ENCODE results near the gene CES4A. TPM values are rescaled to one million over a fixed set of nuclear protein-coding genes. Genes with fewer than 3 reads are reported as not detected.
"Not testable (repeated sequence)": the region's sequence is repeated elsewhere in the genome, so short reads cannot be mapped to it uniquely, and the experiment has no call there.

CES4A gene
- polyA plus RNA-seq (ENCODE audit: insufficient read length in 10 of 10), result 1 to 10 TPM; 1.5 to 7.0 (median 2.9) TPM
- long read RNA-seq, donor 1, result 0 reads
- long read RNA-seq, donor 2, result 0 reads
- long read RNA-seq, donor 3, result 0 reads
- long read RNA-seq, donor 4, result 0 reads
- long read RNA-seq, donor 5, result 0 reads
- long read RNA-seq, donor 6, result 0 reads
- long read RNA-seq, donor 7, result 0 reads
- long read RNA-seq, donor 8, result 0 reads
- long read RNA-seq, donor 9, result 0 reads

- peak in 2 of 3 donors; percentile 27 to 75 for DNase-seq
These were observed at the start of gene CES4A for GRCh38 chr16:66988197-66988788. TSS of gene CES4A (plus strand) at chr16:66988589. CDS start at chr16:66988773, 184 bp downstream.

DNA sequence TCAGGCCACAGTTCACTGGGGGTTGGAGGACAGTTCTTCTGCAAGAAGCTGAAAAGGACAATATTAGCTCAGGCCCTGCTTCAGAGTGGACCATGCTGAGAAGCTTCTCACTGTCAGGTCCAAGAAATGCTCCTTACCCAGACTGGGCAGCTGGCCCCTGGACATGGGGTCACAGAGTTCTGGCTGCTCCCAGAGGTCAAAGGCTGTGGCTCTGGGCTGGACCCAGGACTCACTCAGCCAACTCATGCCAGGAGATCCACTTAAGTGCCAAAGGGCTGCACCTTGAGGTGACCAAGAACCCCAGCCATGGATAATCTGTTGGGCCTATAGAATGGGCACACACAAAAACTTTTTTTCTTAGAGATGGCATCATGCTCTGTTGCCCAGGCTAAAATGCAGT is 49.0 kb upstream of the CES4A start:
- DNase-seq, result no peak

DNA sequence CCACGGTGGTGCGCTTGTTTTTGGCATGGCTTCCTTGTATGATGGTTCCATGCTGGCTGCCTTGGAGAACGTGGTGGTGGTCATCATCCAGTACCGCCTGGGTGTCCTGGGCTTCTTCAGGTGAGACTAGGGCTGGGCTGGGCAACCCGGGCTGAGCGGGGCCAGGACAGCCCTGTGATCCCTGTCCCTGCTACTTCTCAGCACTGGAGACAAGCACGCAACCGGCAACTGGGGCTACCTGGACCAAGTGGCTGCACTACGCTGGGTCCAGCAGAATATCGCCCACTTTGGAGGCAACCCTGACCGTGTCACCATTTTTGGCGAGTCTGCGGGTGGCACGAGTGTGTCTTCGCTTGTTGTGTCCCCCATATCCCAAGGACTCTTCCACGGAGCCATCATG is 48.2 kb upstream of the CES4A start:
- no peak for DNase-seq

GRCh38 chr16:66942981-66943380 is 45.4 kb upstream of the CES4A start:
- no peak for DNase-seq

GRCh38 chr16:66943426-66944053 is 44.8 kb upstream of the CES4A start:
- DNase-seq, result no peak

DNA sequence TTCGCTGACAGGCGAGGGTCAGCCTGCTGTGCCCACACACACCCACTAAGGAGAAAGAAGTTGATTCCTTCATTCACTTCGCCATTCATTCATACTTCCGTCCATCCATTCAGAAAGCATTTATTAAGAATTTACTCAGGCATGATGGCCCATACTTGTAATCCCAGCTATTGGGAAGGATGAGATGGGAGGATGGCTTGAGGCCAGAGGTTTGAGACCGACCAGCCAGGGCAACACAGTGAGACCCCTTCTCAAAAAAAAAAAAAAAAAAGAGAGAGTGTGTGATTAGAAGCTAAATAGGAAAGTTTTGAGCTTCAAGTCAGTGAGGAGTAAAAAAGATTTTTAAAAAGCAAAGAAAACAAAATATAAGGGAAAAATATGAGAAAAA is 44.3 kb upstream of the CES4A start:
- DNase-seq, result no peak

GRCh38 chr16:66944971-66945370 is 43.4 kb upstream of the CES4A start:
- not testable (repeated sequence) for DNase-seq

DNA sequence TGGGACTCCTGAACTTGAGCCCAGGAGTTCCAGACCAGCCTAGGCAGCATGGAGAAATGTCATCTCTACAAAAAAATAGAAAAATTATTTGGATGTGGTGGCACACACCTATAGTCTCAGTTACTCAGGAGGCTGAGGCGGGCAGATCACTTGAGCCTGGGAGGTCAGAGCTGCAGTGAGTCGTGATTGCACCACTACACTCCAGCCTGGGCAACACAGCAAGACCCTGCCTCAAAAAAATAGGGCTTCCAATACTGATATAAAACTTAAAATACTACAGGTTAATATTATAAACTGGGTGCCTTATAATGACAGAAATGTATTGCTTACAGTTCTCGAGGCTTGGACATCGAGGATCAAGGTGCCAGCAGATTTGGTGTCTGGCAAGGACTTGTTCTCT is 42.5 kb upstream of the CES4A start:
- no peak for DNase-seq

DNA sequence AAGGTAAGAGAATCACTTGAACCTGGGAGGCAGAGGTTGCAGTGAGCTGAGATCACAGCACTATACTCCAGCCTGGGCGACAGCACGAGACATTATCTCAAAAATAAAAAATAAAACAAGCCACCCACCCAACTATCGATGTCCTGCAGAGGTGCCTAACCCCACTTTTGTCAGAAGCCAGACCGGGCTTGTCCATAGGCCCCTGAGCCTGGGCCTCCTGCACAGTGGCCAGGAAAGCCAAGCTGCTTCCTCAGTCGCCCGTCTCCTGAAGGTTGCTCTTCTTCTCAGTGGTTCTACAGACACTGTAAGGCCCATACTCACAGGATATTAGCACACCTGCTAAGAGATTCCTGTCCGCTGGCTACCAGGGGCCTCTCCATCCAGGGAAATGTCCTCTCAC is 41.8 kb upstream of the CES4A start:
- DNase-seq, result no peak

DNA sequence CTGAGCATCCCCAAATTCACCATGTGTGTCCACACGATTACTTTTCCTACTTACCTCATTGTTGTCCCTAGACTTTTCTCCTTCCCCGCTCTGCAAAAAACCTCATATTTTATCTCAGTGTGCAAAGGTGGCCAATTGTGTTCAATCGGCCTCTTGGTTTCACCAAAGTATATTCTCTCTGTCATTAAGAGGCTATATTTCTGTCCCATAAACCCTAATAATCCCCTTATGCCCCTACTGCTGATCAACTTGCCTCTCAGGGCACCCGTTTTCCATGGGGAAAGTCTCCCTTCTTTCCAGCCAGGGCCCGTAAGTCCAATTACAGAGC is 41.5 kb upstream of the CES4A start:
- no peak for DNase-seq

- DNase-seq, result peak; percentile 77 to 89 (median 85)
These were observed 40.9 kb upstream of the CES4A start for GRCh38 chr16:66947302-66948065.

DNA sequence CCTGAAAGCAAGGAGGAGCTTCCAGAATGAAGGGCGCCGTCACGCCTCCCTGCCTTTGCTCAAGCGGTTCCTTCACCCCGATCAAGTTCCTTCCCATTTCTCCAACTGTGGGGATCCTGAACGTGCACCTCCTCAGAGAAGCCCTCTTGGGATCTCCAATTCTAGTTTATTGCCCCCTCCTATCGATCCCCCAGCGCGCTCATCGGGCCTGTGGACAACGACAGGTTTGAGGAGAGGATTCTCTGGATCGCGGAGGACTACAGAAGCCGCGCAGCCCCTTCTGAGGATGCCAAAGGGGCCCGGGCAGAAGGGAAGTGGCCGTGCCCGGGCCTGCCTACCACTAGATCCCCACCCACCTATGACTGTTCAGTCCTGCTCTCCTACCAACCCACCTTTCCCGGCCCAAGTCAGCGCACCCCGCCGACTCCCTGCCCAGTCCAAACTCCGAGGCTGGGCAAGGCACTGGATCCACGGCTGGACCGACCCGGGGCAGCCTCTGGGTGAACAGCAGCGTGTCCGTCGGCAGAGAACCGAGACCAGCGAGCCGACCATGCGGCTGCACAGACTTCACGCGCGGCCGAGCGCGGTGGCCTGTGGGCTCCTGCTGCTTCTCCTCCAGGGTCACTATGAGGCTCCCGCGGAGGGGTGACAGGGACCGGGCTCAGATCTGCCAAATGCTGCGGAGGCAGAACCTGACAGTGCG is 40.1 kb upstream of the CES4A start:
- peak in 1 of 3 donors; percentile 26 for DNase-seq

GRCh38 chr16:66948837-66949225 is 39.6 kb upstream of the CES4A start:
- DNase-seq, result no peak

DNA sequence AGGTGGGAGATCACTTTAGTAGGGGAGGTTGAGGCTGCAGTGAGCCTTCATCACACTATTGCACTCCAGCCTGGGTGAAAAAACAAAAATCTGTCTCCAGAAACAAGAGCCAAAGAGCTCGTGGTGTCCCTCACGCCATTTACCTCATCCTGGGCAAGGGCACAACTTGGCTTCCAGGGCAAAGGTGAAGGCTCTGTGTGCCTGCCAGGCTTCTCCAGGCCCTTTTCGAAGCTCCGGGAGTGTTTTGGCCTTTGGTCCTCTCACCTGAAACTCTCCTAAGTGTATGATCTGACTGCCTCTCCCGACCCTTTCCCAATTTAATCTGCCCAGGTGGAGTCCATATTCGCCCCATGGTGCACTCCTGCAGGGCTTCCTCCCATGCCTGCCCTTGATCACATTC is 38.9 kb upstream of the CES4A start:
- DNase-seq, result no peak

- DNase-seq, result no peak
These were observed 38.0 kb upstream of the CES4A start for GRCh38 chr16:66950437-66950836.

GRCh38 chr16:66950971-66951790 is 37.2 kb upstream of the CES4A start:
- no peak for DNase-seq

DNA sequence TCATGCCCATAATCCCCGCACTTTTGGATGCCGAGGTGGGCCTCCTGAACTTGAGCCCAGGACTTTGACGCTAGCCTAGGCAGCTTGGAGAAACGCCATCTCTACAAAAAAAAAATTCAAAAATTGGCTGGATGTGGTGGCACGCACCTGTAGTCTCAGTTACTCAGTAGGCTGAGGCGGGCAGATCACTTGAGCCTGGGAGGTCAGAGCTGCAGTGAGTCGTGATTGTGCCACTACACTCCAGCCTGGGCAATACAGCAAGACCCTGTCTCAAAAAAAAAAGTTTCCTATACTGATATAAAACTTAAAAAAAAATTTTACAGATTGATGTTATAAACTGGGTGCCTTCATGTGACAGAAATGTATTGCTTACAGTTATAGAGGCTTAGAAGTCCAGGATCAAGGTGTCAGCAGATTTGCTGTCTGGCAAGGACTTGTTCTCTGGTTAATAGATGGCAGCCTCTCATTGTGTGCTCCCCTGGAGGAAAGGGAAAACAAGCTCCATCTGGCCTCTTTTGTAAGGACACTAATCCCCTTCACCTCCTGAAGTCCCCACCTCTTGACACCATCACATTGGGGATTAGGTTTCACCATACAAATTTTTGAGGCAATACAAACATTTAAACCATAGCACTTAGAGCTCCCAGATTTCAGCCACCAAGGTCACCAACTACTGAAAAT is 35.8 kb upstream of the CES4A start:
- DNase-seq, result no peak

DNA sequence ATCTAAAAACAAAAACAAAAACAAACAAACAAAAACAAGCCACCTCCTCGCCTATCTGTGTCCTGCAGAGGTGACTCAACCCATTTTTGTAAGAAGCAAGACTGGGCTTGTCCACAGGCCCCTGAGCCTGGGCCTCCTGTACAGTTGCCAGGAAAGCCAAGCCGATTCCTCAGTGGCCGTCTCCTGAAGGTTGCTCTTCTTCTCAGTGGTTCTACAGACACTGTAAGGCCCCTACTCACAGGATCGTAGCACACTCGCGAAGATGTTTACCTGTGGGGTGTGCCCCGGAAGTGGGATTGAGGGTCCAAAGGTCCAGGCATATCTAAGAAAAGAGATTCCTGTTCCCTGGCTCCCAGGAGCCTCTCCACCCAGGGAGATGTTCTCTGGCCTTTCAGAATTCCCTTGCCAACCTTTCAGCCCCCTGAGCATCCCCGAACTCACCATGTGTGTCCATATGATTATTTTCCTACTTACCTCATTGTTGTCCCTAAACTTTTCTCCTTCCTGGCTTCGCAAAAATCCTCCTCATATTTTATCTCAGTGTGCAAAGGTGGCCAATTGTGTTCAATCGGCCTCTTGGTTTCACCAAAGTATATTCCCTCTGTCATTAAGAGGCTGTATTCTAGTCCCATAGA is 34.8 kb upstream of the CES4A start:
- no peak for DNase-seq

DNA sequence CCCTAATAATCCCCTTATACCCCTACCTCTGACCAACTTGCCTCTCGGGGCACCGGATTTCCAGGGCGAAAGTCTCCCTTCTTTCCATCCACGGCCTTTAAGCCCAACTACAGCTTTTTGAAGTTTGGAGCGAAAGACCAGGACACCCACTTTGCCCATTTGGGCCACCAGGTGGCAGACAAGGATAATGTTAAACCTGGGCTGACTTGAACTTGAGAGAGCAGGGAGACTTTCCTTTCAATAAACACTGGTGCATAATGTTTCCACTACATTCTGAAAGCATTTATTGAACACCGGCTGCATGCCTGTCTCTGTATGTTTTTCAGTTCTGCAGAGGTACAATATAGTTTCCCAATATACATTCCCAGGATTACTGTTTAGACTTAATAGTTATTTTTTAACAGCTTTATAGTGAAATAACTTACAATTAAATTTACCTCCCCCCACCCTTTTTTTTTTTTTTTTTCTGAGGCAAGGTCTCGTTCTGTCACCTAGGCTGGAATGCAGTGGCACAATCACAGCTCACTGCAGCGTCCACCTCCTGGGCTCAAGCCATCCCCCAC is 34.2 kb upstream of the CES4A start:
- peak; percentile 68 to 85 (median 78) for DNase-seq

Measured in muscle of back (tissue), 13 donors.